Gastrocnemius medialis (tissue), 4 donors: ENCODE results near the gene ZNF662.

Source experiments
- POLR2A ChIP-seq, 2 donors: fragments of 450-650 bp; IDR thresholded peaks; one replicate each; pipeline ENCODE4 v1.6.1; 2017; ENCODE audit warnings: antibody characterized with exemption in 2 of 2, mild to moderate bottlenecking in 2 of 2, moderate library complexity in 2 of 2
- TF ChIP-seq, protein P1 (sequence below), 5 experiments: fragments of 450-650 bp in 3 of 5; fragments of 200-600 bp in 2 of 5; sonication (generic) in 2 of 5; IDR thresholded peaks in 4 of 5; conservative IDR thresholded peaks in 1 of 5; 1 replicate in 4 of 5; 2 replicates in 1 of 5; pipeline ENCODE4 v1.5.1; 2016 to 2019; ENCODE audit warnings: antibody characterized with exemption in 5 of 5, mild to moderate bottlenecking in 3 of 5, moderate library complexity in 3 of 5

DNA sequence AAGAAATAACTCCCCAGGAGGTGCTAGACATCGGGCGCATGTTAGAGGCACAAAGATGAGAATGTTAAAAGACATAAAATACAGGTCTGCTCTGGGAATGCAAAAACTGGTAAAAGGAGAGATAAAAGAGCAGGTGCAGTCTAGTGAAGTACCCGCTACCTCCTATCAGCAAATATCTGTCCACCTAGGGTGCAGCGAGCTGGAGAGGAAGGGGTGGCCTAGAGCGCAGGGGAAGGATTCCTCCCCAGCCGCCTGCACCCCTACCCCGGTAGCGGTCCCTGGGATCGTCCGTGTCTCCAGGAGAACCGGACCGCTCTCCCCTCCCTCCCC, 237 bp upstream of the ZNF662 start:
- TF ChIP-seq, protein P1, sequence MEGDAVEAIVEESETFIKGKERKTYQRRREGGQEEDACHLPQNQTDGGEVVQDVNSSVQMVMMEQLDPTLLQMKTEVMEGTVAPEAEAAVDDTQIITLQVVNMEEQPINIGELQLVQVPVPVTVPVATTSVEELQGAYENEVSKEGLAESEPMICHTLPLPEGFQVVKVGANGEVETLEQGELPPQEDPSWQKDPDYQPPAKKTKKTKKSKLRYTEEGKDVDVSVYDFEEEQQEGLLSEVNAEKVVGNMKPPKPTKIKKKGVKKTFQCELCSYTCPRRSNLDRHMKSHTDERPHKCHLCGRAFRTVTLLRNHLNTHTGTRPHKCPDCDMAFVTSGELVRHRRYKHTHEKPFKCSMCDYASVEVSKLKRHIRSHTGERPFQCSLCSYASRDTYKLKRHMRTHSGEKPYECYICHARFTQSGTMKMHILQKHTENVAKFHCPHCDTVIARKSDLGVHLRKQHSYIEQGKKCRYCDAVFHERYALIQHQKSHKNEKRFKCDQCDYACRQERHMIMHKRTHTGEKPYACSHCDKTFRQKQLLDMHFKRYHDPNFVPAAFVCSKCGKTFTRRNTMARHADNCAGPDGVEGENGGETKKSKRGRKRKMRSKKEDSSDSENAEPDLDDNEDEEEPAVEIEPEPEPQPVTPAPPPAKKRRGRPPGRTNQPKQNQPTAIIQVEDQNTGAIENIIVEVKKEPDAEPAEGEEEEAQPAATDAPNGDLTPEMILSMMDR (IDR thresholded peaks at IDR 0.05 in 4 of 5, conservative IDR thresholded peaks at IDR 0.05 in 1 of 5): no peak
- TF ChIP-seq POLR2A (IDR thresholded peaks at IDR 0.05): no peak
